Heart left ventricle (tissue), 13 donors: Measurements from ENCODE around the gene SNX8.

Experiments used
- CTCF ChIP-seq, 12 donors: fragments of 200-600 bp; sonication (generic) in 4 of 12; IDR thresholded peaks; one replicate each; pipeline versions ENCODE4 v1.5.0 to v1.8.0; 2018 to 2022; ENCODE audit warnings: antibody characterized with exemption in 12 of 12, mild to moderate bottlenecking in 5 of 12
- POLR2A ChIP-seq, 2 donors: fragments of 450-650 bp; IDR thresholded peaks; one replicate each; pipeline ENCODE4 v1.6.1; 2017; ENCODE audit warnings: antibody characterized with exemption in 2 of 2, mild to moderate bottlenecking in 2 of 2, moderate library complexity in 2 of 2
- donor health status: ischemic (EF 13 %, LVEDD 7.1; RV severe dilation, severe dysfunction).
- donor health status: DM: no; HTN: yes; CAD: no.
- donor health status: DM: no; HTN: no; CAD: no.
- donor health status: ischemic (EF 25% LVEDD 6.9; RV normal size, moderate dysfunction).
- donor health status: ischemic (EF 25% LVEDD 5.7; RV mildly dilated, moderate dysfunction).
- donor health status: ischemic (EF 35%, LVEDD 5.7; RV mildly dilated, moderate dysfunction).
- donor health status: nonischemic (EF 11% LVEDD 7.7; RV severe dilation, severe dysfunction).
- donor health status: DM: yes; HTN: yes; CAD: no.
- donor health status: PGD.
- donor health status: ischemic (EF 29% LVEDD 5.4; RV normal size, mild dysfunction).
- donor health status: nonischemic (EF 23%, LVEDD 6.1; RV moderate dilation, normal function).

DNA sequence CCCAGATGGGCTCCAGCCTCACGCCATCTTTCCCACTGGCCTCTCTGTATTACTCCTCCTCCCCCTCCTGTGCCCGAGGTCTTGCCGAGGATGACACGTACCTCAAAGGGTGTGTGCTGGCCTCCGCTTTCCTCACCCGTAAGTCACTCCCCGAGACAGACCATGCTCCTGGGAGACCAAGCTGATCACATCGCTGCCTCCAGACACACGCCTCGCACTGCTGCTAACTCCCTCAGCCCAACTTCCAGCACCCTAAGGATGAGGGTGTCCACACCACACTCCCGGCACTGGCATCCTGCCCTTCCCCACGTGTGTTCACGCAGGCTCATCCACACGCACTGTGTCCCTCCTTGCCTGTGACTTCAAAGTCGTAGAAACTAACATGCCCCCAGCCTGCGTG lies 105.5 kb downstream of the SNX8 start:
- TF ChIP-seq CTCF (IDR thresholded peaks at IDR 0.05) (no peak), POLR2A (IDR thresholded peaks at IDR 0.05) (no peak)
